H1 (cell line): ENCODE results near the gene DPP8. TPM values are rescaled to one million over a fixed set of nuclear protein-coding genes. Genes with fewer than 3 reads are reported as not detected.

Experiments
- CTCF ChIA-PET: fragments of 300-600 bp; sonication (Branson Sonifier 250); formaldehyde crosslinking; loops from one replicate; lab custom pipeline; 2021; ENCODE audit not compliant: partially characterized antibody; lab: Charles Lee
- POLR2A ChIA-PET: fragments of 300-600 bp; sonication (Branson Sonifier 250); formaldehyde crosslinking; loops from one replicate; lab custom pipeline; 2021; ENCODE audit warnings: inconsistent platforms; ENCODE audit not compliant: partially characterized antibody; lab: Charles Lee
- DNase-seq, 2 experiments: peaks; one replicate each; pipeline versions ENCODE4 v3.0.0 to v3.0.0-alpha.2; 2010 to 2022; ENCODE audit warnings: low spot score in 2 of 2, low read depth in 1 of 2, mixed read lengths in 1 of 2
- FAIRE-seq: peaks from 2 replicates; lab custom pipeline; 2011; peaks lifted over from hg19 to GRCh38; lab: Jason Lieb, UNC
- H2AFZ ChIP-seq: 2 replicates; pipeline ENCODE4 v1.8.1; 2012; ENCODE audit warnings: low read length, inconsistent platforms
- H2AK5ac ChIP-seq: 2 replicates; pipeline ENCODE4 v1.6.1; 2013; ENCODE audit warnings: low read depth, low read length
- H2BK120ac ChIP-seq: replicated peaks from 2 replicates; pipeline ENCODE3; 2013; ENCODE audit warnings: low read depth, low read length, inconsistent platforms
- H2BK12ac ChIP-seq: 2 replicates; pipeline ENCODE4 v1.6.1; 2013; ENCODE audit warnings: low read depth, low read length
- H2BK15ac ChIP-seq: 2 replicates; pipeline ENCODE4 v1.6.1; 2013; ENCODE audit warnings: low read length
- H2BK20ac ChIP-seq: 2 replicates; pipeline ENCODE4 v1.6.1; 2013; ENCODE audit warnings: low read length
- H2BK5ac ChIP-seq: 2 replicates; pipeline ENCODE4 v1.6.1; 2013; ENCODE audit warnings: low read depth, low read length
- H3K14ac ChIP-seq: 2 replicates; pipeline ENCODE4 v1.6.1; 2013; ENCODE audit warnings: inconsistent platforms; ENCODE audit not compliant: insufficient read length
- H3K18ac ChIP-seq: 2 replicates; pipeline ENCODE4 v1.6.1; 2013; ENCODE audit warnings: low read length; ENCODE audit errors: extremely low read depth
- H3K23ac ChIP-seq: 2 replicates; pipeline ENCODE4 v1.6.1; 2013; ENCODE audit warnings: inconsistent platforms; ENCODE audit not compliant: insufficient read length
- H3K23me2 ChIP-seq: 2 replicates; pipeline ENCODE4 v1.6.1; 2013; ENCODE audit warnings: low read depth, low read length
- H3K27ac ChIP-seq: 2 replicates; pipeline ENCODE4 v1.6.1; 2011; ENCODE audit warnings: low read depth, low read length, inconsistent platforms
- H3K27me3 ChIP-seq, 4 experiments: replicated peaks in 1 of 4; 1 replicate in 1 of 4; 2 replicates in 3 of 4; pipeline versions ENCODE4 v1.6.1 to v1.8.1; 2011 to 2013; ENCODE audit warnings: low read length in 3 of 4, mild to moderate bottlenecking in 3 of 4, inconsistent platforms in 2 of 4, mixed read lengths in 2 of 4, moderate library complexity in 1 of 4; ENCODE audit not compliant: control insufficient read depth in 3 of 4, insufficient read depth in 3 of 4; ENCODE audit errors: extremely low read depth in 1 of 4
- H3K36me3 ChIP-seq, 4 experiments: 2 replicates each; pipeline versions ENCODE4 v1.6.1 to v1.8.1; 2011 to 2013; ENCODE audit warnings: mild to moderate bottlenecking in 4 of 4, low read length in 3 of 4, moderate library complexity in 2 of 4, control low read depth in 1 of 4, inconsistent platforms in 1 of 4; ENCODE audit not compliant: insufficient read depth in 4 of 4, control insufficient read depth in 2 of 4
- H3K4ac ChIP-seq: replicated peaks from 2 replicates; pipeline ENCODE3; 2013; ENCODE audit warnings: low read length, low read depth, mixed read lengths, inconsistent platforms; ENCODE audit not compliant: insufficient read length
- H3K4me1 ChIP-seq, 4 experiments: replicated peaks in 1 of 4; 1 replicate in 1 of 4; 2 replicates in 3 of 4; pipeline versions ENCODE4 v1.6.1 to v1.8.1; 2011 to 2013; ENCODE audit warnings: low read length in 3 of 4, inconsistent platforms in 2 of 4, mixed read lengths in 1 of 4; ENCODE audit not compliant: insufficient read depth in 4 of 4, control insufficient read depth in 3 of 4
- H3K4me2 ChIP-seq, 2 experiments: 2 replicates each; pipeline versions ENCODE4 v1.6.1 to v1.8.1; 2011 to 2013; ENCODE audit warnings: low read depth in 2 of 2, low read length in 2 of 2, control low read depth in 1 of 2, inconsistent platforms in 1 of 2, mild to moderate bottlenecking in 1 of 2; ENCODE audit not compliant: insufficient read depth in 1 of 2
- H3K4me3 ChIP-seq, 4 experiments: fragments of 200-600, 300-600 bp in 1 of 4; sonication (generic), shearing (Covaris generic), sonication (Bioruptor Twin) in 1 of 4; 2 replicates each; pipeline versions ENCODE4 v1.5.1 to v1.8.1; 2011 to 2016; ENCODE audit warnings: low read length in 4 of 4, low read depth in 3 of 4, control low read depth in 2 of 4, inconsistent platforms in 2 of 4, mild to moderate bottlenecking in 2 of 4, mixed read lengths in 1 of 4, moderate library complexity in 1 of 4; ENCODE audit not compliant: insufficient read depth in 2 of 4; ENCODE audit errors: extremely low read depth in 1 of 4
- H3K56ac ChIP-seq: replicated peaks from 2 replicates; pipeline ENCODE3; 2013; ENCODE audit warnings: low read depth, mild to moderate bottlenecking, mixed read lengths, low read length, inconsistent platforms; ENCODE audit not compliant: insufficient read length
- H3K79me1 ChIP-seq: 2 replicates; pipeline ENCODE4 v1.6.1; 2013; ENCODE audit warnings: low read depth, low read length, control low read depth
- H3K79me2 ChIP-seq, 2 experiments: 2 replicates each; pipeline versions ENCODE4 v1.6.1 to v1.8.1; 2012 to 2013; ENCODE audit warnings: low read length in 2 of 2, mild to moderate bottlenecking in 2 of 2, inconsistent platforms in 1 of 2; ENCODE audit not compliant: insufficient read depth in 2 of 2, control insufficient read depth in 1 of 2
- H3K9ac ChIP-seq, 4 experiments: replicated peaks in 1 of 4; 1 replicate in 1 of 4; 2 replicates in 3 of 4; pipeline versions ENCODE4 v1.6.1 to v1.8.1; 2011 to 2013; ENCODE audit warnings: low read depth in 3 of 4, low read length in 3 of 4, control low read depth in 2 of 4, mild to moderate bottlenecking in 2 of 4, moderate library complexity in 2 of 4, inconsistent platforms in 1 of 4; ENCODE audit errors: extremely low read depth in 1 of 4
- H3K9me3 ChIP-seq, 2 experiments: 2 replicates each; pipeline versions ENCODE4 v1.6.1 to v1.8.1; 2012 to 2013; ENCODE audit warnings: mild to moderate bottlenecking in 2 of 2, moderate library complexity in 2 of 2, control low read depth in 1 of 2, inconsistent platforms in 1 of 2, low read depth in 1 of 2, low read length in 1 of 2, mixed read lengths in 1 of 2; ENCODE audit not compliant: insufficient read depth in 2 of 2
- H4K20me1 ChIP-seq, 2 experiments: replicated peaks in 1 of 2; 2 replicates each; pipeline versions ENCODE3 to v1.8.1; 2011 to 2013; ENCODE audit warnings: inconsistent platforms in 2 of 2, low read length in 2 of 2, mild to moderate bottlenecking in 1 of 2; ENCODE audit not compliant: insufficient read depth in 2 of 2, control insufficient read depth in 1 of 2
- H4K5ac ChIP-seq: 2 replicates; pipeline ENCODE4 v1.6.1; 2013; ENCODE audit warnings: low read length, low read depth, mixed read lengths, inconsistent platforms; ENCODE audit not compliant: insufficient read length
- H4K8ac ChIP-seq: 2 replicates; pipeline ENCODE4 v1.8.0; 2013; ENCODE audit warnings: mild to moderate bottlenecking, moderate library complexity, low read length, inconsistent platforms; ENCODE audit not compliant: insufficient read depth; ENCODE audit errors: extremely low read depth
- H4K91ac ChIP-seq: replicated peaks from 2 replicates; pipeline ENCODE3; 2013; ENCODE audit warnings: low read length, mixed read lengths, inconsistent platforms; ENCODE audit not compliant: insufficient read length
- EZH2 ChIP-seq: fragments of 200-600 bp; sonication (generic); IDR thresholded peaks from 2 replicates; pipeline ENCODE4 v1.7.1; 2012; ENCODE audit warnings: low read depth, mild to moderate bottlenecking, moderate library complexity, low read length, inconsistent platforms; ENCODE audit not compliant: severe bottlenecking
- FOSL1 ChIP-seq: IDR thresholded peaks from 2 replicates; pipeline ENCODE4 v1.6.1; 2011; ENCODE audit warnings: mild to moderate bottlenecking, low read depth, low read length, moderate library complexity; ENCODE audit not compliant: insufficient read depth
- MAFK ChIP-seq: IDR thresholded peaks from 2 replicates; pipeline ENCODE4 v1.6.1; 2012; ENCODE audit warnings: low read depth, mild to moderate bottlenecking, improper control_type of control experiment, low read length
- POU5F1 ChIP-seq: IDR thresholded peaks from 2 replicates; pipeline ENCODE4 v1.6.1; 2011; ENCODE audit warnings: low read depth, mild to moderate bottlenecking, low read length, moderate library complexity
- RAD21 ChIP-seq, 2 experiments: IDR thresholded peaks in 1 of 2; conservative IDR thresholded peaks in 1 of 2; 2 replicates each; pipeline ENCODE4 v1.6.1; 2011; ENCODE audit warnings: low read depth in 2 of 2, low read length in 2 of 2, improper control_type of control experiment in 1 of 2, inconsistent platforms in 1 of 2, mild to moderate bottlenecking in 1 of 2, moderate library complexity in 1 of 2
- SP1 ChIP-seq: IDR thresholded peaks from 2 replicates; pipeline ENCODE4 v1.6.1; 2011; ENCODE audit warnings: low read depth, low read length
- TCF12 ChIP-seq: IDR thresholded peaks from 2 replicates; pipeline ENCODE4 v1.6.1; 2011; ENCODE audit warnings: low read depth, mild to moderate bottlenecking, low read length
- USF2 ChIP-seq: IDR thresholded peaks from 2 replicates; pipeline ENCODE4 v1.6.1; 2011; ENCODE audit warnings: low read length, improper control_type of control experiment
- WGBS, 2 experiments: shearing (Covaris generic) in 1 of 2; methylation state at CpG; one replicate each; pipeline versions ENCODE4 v1.1.6 to v1.1.7; 2013 to 2015; ENCODE audit warnings: low lambda C conversion rate in 2 of 2, mixed read lengths in 2 of 2, inconsistent platforms in 1 of 2, low coverage in 1 of 2, missing lambda C conversion rate in 1 of 2; ENCODE audit not compliant: insufficient replicate concordance in 2 of 2, insufficient coverage in 1 of 2, insufficient read length in 1 of 2; ENCODE audit errors: extremely low coverage in 1 of 2, missing lambda C conversion rate in 1 of 2; 5-methylcytosine and 5-hydroxymethylcytosine counted together
- polyA plus RNA-seq, 7 experiments: library from polyadenylated mRNA; depleted of rRNA in 3 of 7; stranded (reverse) in 5 of 7; unstranded in 2 of 7; fragments of >200 nt in 5 of 7; fragments of 200-250 nt in 2 of 7; gene quantifications; 1 replicate in 5 of 7; 2 replicates in 1 of 7; 4 replicates in 1 of 7; pipeline versions ENCODE4 v1.2.1 to v1.2.3, GENCODE V29; 2011 to 2013; ENCODE audit warnings: missing spikeins in 2 of 7, mixed read lengths in 2 of 7
- total RNA-seq: library from RNA; stranded (reverse); fragmentation: NEBNext Ultra II Directional; extraction: Animal tissue kit (Norgen Biotek cat#: 25700); gene quantifications from 2 replicates; pipeline ENCODE4 v1.2.1, GENCODE V29; 2021

The DPP8 gene
- total and polyA plus RNA-seq, 2 of the 8 experiments (the other 6 are each of a cell fraction or from before 2014, with no cell fraction given) = 9.9 to 26.0 TPM

GRCh38 chr15:65558997-65559760 lies 41.7 kb upstream of the DPP8 start:
- no peak overlapping the region for H4K5ac ChIP-seq
- no peak overlapping the region for H3K14ac ChIP-seq
- H4K20me1 ChIP-seq = peaks cover 0 to 4% of the 10 kb centered on the region in 2 experiments
- no peak overlapping the region for H2AFZ ChIP-seq
- no peaks in the 10 kb centered on the region for H3K9me3 ChIP-seq
- ChIA-PET CTCF (interaction anchor here (0.9 to 1.4 kb wide), 2 partner anchors 9 to 33 kb away, joined by 3 to 6 read pairs; no protein-coding TSS in a partner anchor), POLR2A (interaction anchor here (1.0 kb wide), 1 partner anchor 9 kb away, joined by 3 read pairs; no protein-coding TSS in a partner anchor)
- no peak overlapping the region for H4K91ac ChIP-seq
- 94% methylated on average over 6 of the region's 6 CpGs; no CpG with 5 or more reads in 1 of the 2 experiments for WGBS, 2 experiments
- H3K4ac ChIP-seq = no peak overlapping the region
- no peak overlapping the region for H2BK15ac ChIP-seq
- H2AK5ac ChIP-seq = no peak overlapping the region
- H3K4me2 ChIP-seq = no peak overlapping the region
- no peaks in the 10 kb centered on the region; a peak in 1 of 4 replicates for H3K79me2 ChIP-seq
- H3K18ac ChIP-seq = no peak overlapping the region
- DNase-seq = no peak
- H3K27me3 ChIP-seq = no peaks in the 10 kb centered on the region
- H3K4me3 ChIP-seq = no peak overlapping the region
- H2BK5ac ChIP-seq = no peak overlapping the region
- H3K79me1 ChIP-seq = peaks cover 7% of the 10 kb centered on the region
- H3K36me3 ChIP-seq = peaks cover 20 to 71% (median 49%) of the 10 kb centered on the region in 4 experiments
- no peak overlapping the region for H3K27ac ChIP-seq
- no peak for FAIRE-seq
- H4K8ac ChIP-seq = no peak overlapping the region
- H2BK12ac ChIP-seq = no peak overlapping the region
- no peak overlapping the region for H3K56ac ChIP-seq
- H2BK120ac ChIP-seq = no peak overlapping the region
- no peaks in the 10 kb centered on the region for H3K23me2 ChIP-seq
- no peaks in the 10 kb centered on the region for H3K4me1 ChIP-seq
- H2BK20ac ChIP-seq = no peak overlapping the region
- H3K23ac ChIP-seq = no peak overlapping the region
- H3K9ac ChIP-seq = no peak overlapping the region
- TF ChIP-seq USF2 = no peak
- no peak for TF ChIP-seq TCF12
- no peak for TF ChIP-seq EZH2
- no peak for TF ChIP-seq RAD21 (IDR thresholded peaks at IDR 0.05 in 1 of 2, conservative IDR thresholded peaks at IDR 0.05 in 1 of 2; ENCODE audit: low read depth in 2 of 2, low read length in 2 of 2)
- no peak for TF ChIP-seq POU5F1
- no peak for TF ChIP-seq FOSL1
- TF ChIP-seq MAFK = no peak
- TF ChIP-seq SP1 = no peak
